Measurements from ENCODE around the gene BUD13. TPM values are rescaled to one million over a fixed set of nuclear protein-coding genes. Genes with fewer than 3 reads are reported as not detected.
A peak's percentile ranks its signal among the peaks of the same experiment; 100 is the strongest.

BUD13 gene
- total and polyA plus RNA-seq, 9 of the 15 experiments (the other 6 are each of a cell fraction or from before 2014, with no cell fraction given), result 9.5 to 34.1 (median 27.1) TPM

DNA sequence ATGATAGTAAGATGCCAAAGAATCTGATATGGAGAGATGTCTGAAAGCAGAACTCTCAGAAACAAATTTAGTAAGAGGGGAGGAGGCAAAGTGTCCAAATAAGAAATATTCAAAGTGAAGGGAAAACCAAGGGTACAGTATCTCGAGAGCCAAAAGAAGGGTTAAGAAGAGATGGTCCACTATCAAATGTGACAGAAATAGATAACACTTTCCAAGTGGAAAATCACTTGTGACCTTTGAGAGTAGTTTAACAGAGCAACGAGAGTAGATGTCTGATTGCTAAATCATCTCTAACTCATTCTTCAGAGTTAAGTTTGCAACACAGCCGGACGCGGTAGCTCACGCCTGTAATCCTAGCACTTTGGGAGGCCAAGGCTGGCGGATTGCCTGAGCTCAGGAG, 4.3 kb upstream of the BUD13 start (continued):
- TF ChIP-seq, protein P1, sequence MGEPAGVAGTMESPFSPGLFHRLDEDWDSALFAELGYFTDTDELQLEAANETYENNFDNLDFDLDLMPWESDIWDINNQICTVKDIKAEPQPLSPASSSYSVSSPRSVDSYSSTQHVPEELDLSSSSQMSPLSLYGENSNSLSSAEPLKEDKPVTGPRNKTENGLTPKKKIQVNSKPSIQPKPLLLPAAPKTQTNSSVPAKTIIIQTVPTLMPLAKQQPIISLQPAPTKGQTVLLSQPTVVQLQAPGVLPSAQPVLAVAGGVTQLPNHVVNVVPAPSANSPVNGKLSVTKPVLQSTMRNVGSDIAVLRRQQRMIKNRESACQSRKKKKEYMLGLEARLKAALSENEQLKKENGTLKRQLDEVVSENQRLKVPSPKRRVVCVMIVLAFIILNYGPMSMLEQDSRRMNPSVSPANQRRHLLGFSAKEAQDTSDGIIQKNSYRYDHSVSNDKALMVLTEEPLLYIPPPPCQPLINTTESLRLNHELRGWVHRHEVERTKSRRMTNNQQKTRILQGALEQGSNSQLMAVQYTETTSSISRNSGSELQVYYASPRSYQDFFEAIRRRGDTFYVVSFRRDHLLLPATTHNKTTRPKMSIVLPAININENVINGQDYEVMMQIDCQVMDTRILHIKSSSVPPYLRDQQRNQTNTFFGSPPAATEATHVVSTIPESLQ (CRISPR knock-in tag; IDR thresholded peaks at IDR 0.05), result no peak
- 0 out of 2 replicates have a peak, but pooled peaks have one; percentile 6 for TF ChIP-seq BCOR (IDR thresholded peaks at IDR 0.05)
- no peak for TF ChIP-seq IRF1 (CRISPR knock-in tag; IDR thresholded peaks at IDR 0.05; ENCODE audit: borderline replicate concordance)
- TF ChIP-seq BRD9 (IDR thresholded peaks at IDR 0.05; ENCODE audit: low read depth, partially characterized antibody), result no peak
- TF ChIP-seq ZNF121 (CRISPR knock-in tag; conservative IDR thresholded peaks at IDR 0.05), result no peak
- TF ChIP-seq TEAD4 (IDR thresholded peaks at IDR 0.05; ENCODE audit: low read length), result peak; percentile 60
- TF ChIP-seq TEAD4 (CRISPR knock-in tag; IDR thresholded peaks at IDR 0.05; ENCODE audit: borderline replicate concordance), result no peak
- peak; percentile 12; the same call in 1 of the 2 replicates for TF ChIP-seq HMBOX1 (IDR thresholded peaks at IDR 0.05)
- TF ChIP-seq NFIC (IDR thresholded peaks at IDR 0.05), result peak; percentile 23
- peak; percentile 78 for TF ChIP-seq TCF3 (CRISPR knock-in tag; IDR thresholded peaks at IDR 0.05)
- peak; percentile 63 for TF ChIP-seq CBFA2T2 (conservative IDR thresholded peaks at IDR 0.05)
- no peak for TF ChIP-seq ZBTB1 (CRISPR knock-in tag; IDR thresholded peaks at IDR 0.05; ENCODE audit: borderline replicate concordance, low read depth)
- no peak for TF ChIP-seq MEF2A (IDR thresholded peaks at IDR 0.05; ENCODE audit: control insufficient read depth, low read depth, low read length)
- no peak for TF ChIP-seq ZNF584 (CRISPR knock-in tag; IDR thresholded peaks at IDR 0.05; ENCODE audit: low read depth)
- no peak for TF ChIP-seq PYGO2 (tag; IDR thresholded peaks at IDR 0.05)
- no peak for TF ChIP-seq COPS2 (conservative IDR thresholded peaks at IDR 0.05)
- TF ChIP-seq ZSCAN29 (IDR thresholded peaks at IDR 0.05), result no peak
- TF ChIP-seq ZFP30 (CRISPR knock-in tag; IDR thresholded peaks at IDR 0.05; ENCODE audit: borderline replicate concordance), result no peak
- no peak for TF ChIP-seq TEAD1 (CRISPR knock-in tag; IDR thresholded peaks at IDR 0.05)
- peak; percentile 48 for TF ChIP-seq NCOR1 (IDR thresholded peaks at IDR 0.05)
- no peak for TF ChIP-seq THRAP3 (IDR thresholded peaks at IDR 0.05; ENCODE audit: borderline replicate concordance)
- peak; percentile 66; the same call in 1 of the 2 replicates for TF ChIP-seq HDAC2 (IDR thresholded peaks at IDR 0.05)
- TF ChIP-seq, protein P2, sequence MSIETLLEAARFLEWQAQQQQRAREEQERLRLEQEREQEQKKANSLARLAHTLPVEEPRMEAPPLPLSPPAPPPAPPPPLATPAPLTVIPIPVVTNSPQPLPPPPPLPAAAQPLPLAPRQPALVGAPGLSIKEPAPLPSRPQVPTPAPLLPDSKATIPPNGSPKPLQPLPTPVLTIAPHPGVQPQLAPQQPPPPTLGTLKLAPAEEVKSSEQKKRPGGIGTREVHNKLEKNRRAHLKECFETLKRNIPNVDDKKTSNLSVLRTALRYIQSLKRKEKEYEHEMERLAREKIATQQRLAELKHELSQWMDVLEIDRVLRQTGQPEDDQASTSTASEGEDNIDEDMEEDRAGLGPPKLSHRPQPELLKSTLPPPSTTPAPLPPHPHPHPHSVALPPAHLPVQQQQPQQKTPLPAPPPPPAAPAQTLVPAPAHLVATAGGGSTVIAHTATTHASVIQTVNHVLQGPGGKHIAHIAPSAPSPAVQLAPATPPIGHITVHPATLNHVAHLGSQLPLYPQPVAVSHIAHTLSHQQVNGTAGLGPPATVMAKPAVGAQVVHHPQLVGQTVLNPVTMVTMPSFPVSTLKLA (conservative IDR thresholded peaks at IDR 0.05), result 0 out of 4 replicates have a peak, but pooled peaks of 1 of the 2 experiments have one; percentile 13
- TF ChIP-seq, protein P3, sequence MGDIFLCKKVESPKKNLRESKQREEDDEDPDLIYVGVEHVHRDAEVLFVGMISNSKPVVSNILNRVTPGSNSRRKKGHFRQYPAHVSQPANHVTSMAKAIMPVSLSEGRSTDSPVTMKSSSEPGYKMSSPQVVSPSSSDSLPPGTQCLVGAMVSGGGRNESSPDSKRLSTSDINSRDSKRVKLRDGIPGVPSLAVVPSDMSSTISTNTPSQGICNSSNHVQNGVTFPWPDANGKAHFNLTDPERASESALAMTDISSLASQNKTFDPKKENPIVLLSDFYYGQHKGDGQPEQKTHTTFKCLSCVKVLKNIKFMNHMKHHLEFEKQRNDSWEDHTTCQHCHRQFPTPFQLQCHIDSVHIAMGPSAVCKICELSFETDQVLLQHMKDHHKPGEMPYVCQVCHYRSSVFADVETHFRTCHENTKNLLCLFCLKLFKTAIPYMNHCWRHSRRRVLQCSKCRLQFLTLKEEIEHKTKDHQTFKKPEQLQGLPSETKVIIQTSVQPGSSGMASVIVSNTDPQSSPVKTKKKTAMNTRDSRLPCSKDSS (IDR thresholded peaks at IDR 0.05; ENCODE audit: low read depth, partially characterized antibody), result no peak
- peak; percentile 84 for TF ChIP-seq CBFA2T3 (IDR thresholded peaks at IDR 0.05)
